Esophagus squamous epithelium (tissue), 4 donors: Measurements from ENCODE around the gene TMEM238.

Source experiments
- CTCF ChIP-seq, 6 experiments: fragments of 450-650 bp in 4 of 6; fragments of 200-600 bp in 2 of 6; sonication (generic) in 2 of 6; IDR thresholded peaks; one replicate each; pipeline ENCODE4 v1.5.1; 2016 to 2019; ENCODE audit warnings: antibody characterized with exemption in 6 of 6, mild to moderate bottlenecking in 4 of 6, moderate library complexity in 4 of 6
- POLR2A ChIP-seq, 4 donors: fragments of 450-650 bp; IDR thresholded peaks; one replicate each; pipeline ENCODE4 v1.6.1; 2017; ENCODE audit warnings: antibody characterized with exemption in 4 of 4, mild to moderate bottlenecking in 4 of 4, moderate library complexity in 3 of 4

GRCh38 chr19:55426042-55426441 is 42.0 kb upstream of the TMEM238 start:
- TF ChIP-seq CTCF (IDR thresholded peaks at IDR 0.05) (no peak), POLR2A (IDR thresholded peaks at IDR 0.05) (no peak)
